ENCODE data around the gene DUSP10.

DNA sequence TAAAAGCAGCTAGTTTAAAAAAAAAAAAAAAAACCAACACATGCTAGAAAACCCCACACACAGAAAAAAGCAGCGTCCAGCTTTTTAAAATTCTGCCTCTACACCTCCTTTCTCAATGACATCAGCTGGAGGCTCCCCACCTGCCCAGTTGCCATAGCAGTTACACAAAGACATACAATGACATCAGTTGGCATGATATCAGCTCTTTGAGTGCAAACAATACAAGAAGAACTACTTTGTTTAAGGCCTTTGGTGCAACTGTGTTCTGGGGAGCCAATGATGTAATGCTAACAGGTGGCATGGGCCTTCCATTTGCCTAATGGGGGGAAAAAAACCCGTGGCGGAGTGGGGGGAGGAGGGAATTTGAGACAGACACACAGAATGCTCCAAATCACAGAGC is 32.9 kb downstream of the DUSP10 start:
- TF ChIP-seq, protein P1, sequence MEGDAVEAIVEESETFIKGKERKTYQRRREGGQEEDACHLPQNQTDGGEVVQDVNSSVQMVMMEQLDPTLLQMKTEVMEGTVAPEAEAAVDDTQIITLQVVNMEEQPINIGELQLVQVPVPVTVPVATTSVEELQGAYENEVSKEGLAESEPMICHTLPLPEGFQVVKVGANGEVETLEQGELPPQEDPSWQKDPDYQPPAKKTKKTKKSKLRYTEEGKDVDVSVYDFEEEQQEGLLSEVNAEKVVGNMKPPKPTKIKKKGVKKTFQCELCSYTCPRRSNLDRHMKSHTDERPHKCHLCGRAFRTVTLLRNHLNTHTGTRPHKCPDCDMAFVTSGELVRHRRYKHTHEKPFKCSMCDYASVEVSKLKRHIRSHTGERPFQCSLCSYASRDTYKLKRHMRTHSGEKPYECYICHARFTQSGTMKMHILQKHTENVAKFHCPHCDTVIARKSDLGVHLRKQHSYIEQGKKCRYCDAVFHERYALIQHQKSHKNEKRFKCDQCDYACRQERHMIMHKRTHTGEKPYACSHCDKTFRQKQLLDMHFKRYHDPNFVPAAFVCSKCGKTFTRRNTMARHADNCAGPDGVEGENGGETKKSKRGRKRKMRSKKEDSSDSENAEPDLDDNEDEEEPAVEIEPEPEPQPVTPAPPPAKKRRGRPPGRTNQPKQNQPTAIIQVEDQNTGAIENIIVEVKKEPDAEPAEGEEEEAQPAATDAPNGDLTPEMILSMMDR (IDR thresholded peaks at IDR 0.05) = no peak
- no peak for TF ChIP-seq EP300 (IDR thresholded peaks at IDR 0.05)

All from ovary (tissue), 3 donors.